ENCODE data around the gene NAA16. TPM values are rescaled to one million over a fixed set of nuclear protein-coding genes. Genes with fewer than 3 reads are reported as not detected.

NAA16 gene
- total and polyA plus RNA-seq, 2 of the 4 experiments (the other 2 are of a cell fraction): 6.6 to 8.8 TPM

DNA sequence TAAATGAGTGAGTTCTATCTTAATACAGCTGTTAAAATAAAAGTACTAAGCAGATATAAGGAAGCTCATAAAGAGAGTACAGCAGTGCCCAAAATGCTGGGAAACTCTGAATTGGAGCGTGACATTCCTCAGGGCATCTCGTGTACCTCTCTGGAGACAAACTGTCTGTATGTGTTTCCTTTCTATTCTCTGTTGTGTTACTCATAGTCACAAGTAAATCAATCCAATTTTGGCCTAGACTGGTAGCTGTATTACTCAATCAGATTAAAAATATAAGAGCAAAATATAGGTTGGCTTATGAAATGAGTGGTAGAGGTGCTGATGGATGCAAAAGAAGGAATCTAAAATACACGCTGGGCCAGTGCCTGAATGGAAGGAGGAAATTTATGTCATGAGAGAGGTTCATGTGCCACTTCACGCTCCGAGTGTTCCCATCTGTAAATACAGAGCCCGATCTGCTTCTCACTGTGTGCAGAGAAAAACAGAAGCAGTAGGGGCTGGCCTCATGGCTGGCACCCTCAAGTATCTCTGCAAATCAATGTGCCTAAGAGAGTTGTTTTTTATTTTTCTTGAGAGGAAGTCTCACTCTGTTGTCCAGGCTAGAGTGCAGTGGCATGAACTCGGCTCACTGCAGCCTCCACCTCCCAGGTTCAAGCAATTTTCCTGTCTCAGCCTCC, 87.6 kb downstream of the NAA16 start:
- H3K79me1 ChIP-seq (ENCODE audit: low read depth in 1 of 2, low read length in 2 of 2): no peaks in the 10 kb centered on the region
- H3K9me3 ChIP-seq (ENCODE audit: control insufficient read depth, insufficient read depth, low read length): no peaks in the 10 kb centered on the region
- peak overlapping the region; percentile 13 for H2AFZ ChIP-seq (replicated peaks; ENCODE audit: low read length, poor library complexity)
- no peaks in the 10 kb centered on the region for H3K36me3 ChIP-seq (ENCODE audit: control insufficient read depth, insufficient read depth, low read length)
- no peak overlapping the region for H2BK15ac ChIP-seq (ENCODE audit: low read depth, low read length)
- no peak for TF ChIP-seq RCOR1 (IDR thresholded peaks at IDR 0.05; ENCODE audit: insufficient replicate concordance, low read length)
- no peak for TF ChIP-seq MAFK (IDR thresholded peaks at IDR 0.05; ENCODE audit: low read depth, low read length)
- TF ChIP-seq RAD21 (IDR thresholded peaks at IDR 0.05; ENCODE audit: low read length): no peak
- no peak overlapping the region for H3K18ac ChIP-seq (ENCODE audit: low read depth, low read length)
- H4K91ac ChIP-seq (ENCODE audit: insufficient read depth, low read depth, low read length): no peak overlapping the region
- intact Hi-C loops (cut with micrococcal nuclease): no loop called here
- no peaks in the 10 kb centered on the region for H4K20me1 ChIP-seq (ENCODE audit: insufficient read depth, low read length)
- CTCF ChIA-PET: no interaction called here
- POLR2A ChIA-PET (ENCODE audit: unreplicated experiment): no interaction called here
- H3K4ac ChIP-seq (ENCODE audit: low read depth, low read length): no peak overlapping the region
- in situ Hi-C loops (cut with MboI; ENCODE audit: low sequenced_read_pairs): no loop called here
- dilution Hi-C loops (cut with HindIII; ENCODE audit: low sequenced_read_pairs, unreplicated experiment): no loop called here
- H3K4me3 ChIP-seq (ENCODE audit: insufficient read depth, low read depth, low read length): no peak overlapping the region
- no peak overlapping the region for H2BK5ac ChIP-seq (ENCODE audit: low read depth, low read length, poor library complexity, severe bottlenecking)
- no peak overlapping the region for H3K14ac ChIP-seq (replicated peaks; ENCODE audit: low read depth, low read length)
- no peak overlapping the region for H4K8ac ChIP-seq (ENCODE audit: low read depth in 2 of 2, low read length in 2 of 2)
- peaks cover 2% of the 10 kb centered on the region; the same call in 1 of the 2 replicates for H3K9me1 ChIP-seq (ENCODE audit: insufficient read depth, low read length)
- H3K56ac ChIP-seq (ENCODE audit: extremely low read depth, insufficient read depth, low read length): no peak overlapping the region
- no peak overlapping the region for H2AK5ac ChIP-seq (ENCODE audit: low read depth, low read length)
- no peak overlapping the region for H3K4me2 ChIP-seq (ENCODE audit: low read depth, low read length)
- DNase-seq (no peak), ATAC-seq (ENCODE audit: low read depth) (no peak)
- 83% methylated on average over 4 of the region's 7 CpGs; no CpG with 5 or more reads in 1 of the 2 experiments for whole genome bisulfite sequencing, 2 experiments (ENCODE audit: extremely low coverage in 2 of 2, insufficient read length in 1 of 2)
- H2BK120ac ChIP-seq (ENCODE audit: low read depth, low read length): no peak overlapping the region
- H3K23ac ChIP-seq (ENCODE audit: low read depth, low read length): no peak overlapping the region
- no peaks in the 10 kb centered on the region for H3K27me3 ChIP-seq (ENCODE audit: control insufficient read depth, insufficient read depth, low read length)
- H3K27ac ChIP-seq (ENCODE audit: insufficient read depth, low read length): no peak overlapping the region
- no peak overlapping the region for H2BK20ac ChIP-seq (ENCODE audit: low read depth, low read length)
- H3K4me1 ChIP-seq (ENCODE audit: control insufficient read depth, insufficient read depth, low read length): no peaks in the 10 kb centered on the region
- BruUV-seq (replicated peaks): no TSS peak
- no peak overlapping the region for H3K9ac ChIP-seq (ENCODE audit: low read depth, low read length)
- H2AK9ac ChIP-seq (replicated peaks; ENCODE audit: low read depth, low read length, poor library complexity): no peak overlapping the region
- no peak overlapping the region for H4K5ac ChIP-seq (ENCODE audit: low read depth, low read length)

All from IMR-90 (cell line).